Esophagus muscularis mucosa (tissue), 4 donors: Measurements from ENCODE around the gene TNS1. TPM values are rescaled to one million over a fixed set of nuclear protein-coding genes. Genes with fewer than 3 reads are reported as not detected.

Experiments used
- DNase-seq: peaks from one replicate; pipeline ENCODE4 v3.0.0-alpha.2; 2017; ENCODE audit errors: extremely low spot score
- H3K27ac ChIP-seq, 4 donors: fragments of 200-600 bp; sonication (generic); replicated peaks in 1 of 4; 1 replicate in 3 of 4; 2 replicates in 1 of 4; pipeline ENCODE4 v1.5.1; 2016 to 2019; ENCODE audit warnings: mild to moderate bottlenecking in 1 of 4
- H3K27me3 ChIP-seq, 4 donors: fragments of 200-600 bp; sonication (generic); one replicate each; pipeline versions ENCODE4 v1.5.1 to v1.6.0; 2016 to 2019
- H3K36me3 ChIP-seq, 4 donors: fragments of 200-600 bp; sonication (generic); one replicate each; pipeline ENCODE4 v1.5.1; 2016 to 2019
- H3K4me1 ChIP-seq, 4 donors: fragments of 200-600 bp; sonication (generic); one replicate each; pipeline ENCODE4 v1.5.1; 2016 to 2019
- H3K4me3 ChIP-seq, 4 donors: fragments of 200-600 bp; sonication (generic); 1 replicate in 2 of 4; 2 replicates in 2 of 4; pipeline ENCODE4 v1.5.1; 2016 to 2019; ENCODE audit warnings: mild to moderate bottlenecking in 4 of 4, moderate library complexity in 1 of 4
- H3K9me3 ChIP-seq, 4 donors: fragments of 200-600 bp; sonication (generic); 1 replicate in 3 of 4; 2 replicates in 1 of 4; pipeline ENCODE4 v1.5.1; 2016 to 2019
- CTCF ChIP-seq, 3 experiments: fragments of 200-600 bp in 2 of 3; fragments of 450-650 bp in 1 of 3; sonication (generic) in 2 of 3; IDR thresholded peaks; one replicate each; pipeline ENCODE4 v1.5.1; 2017 to 2019; ENCODE audit warnings: antibody characterized with exemption in 3 of 3, mild to moderate bottlenecking in 2 of 3, moderate library complexity in 1 of 3
- EP300 ChIP-seq: sonication (generic); formaldehyde crosslinking; IDR thresholded peaks from one replicate; pipeline ENCODE4 v1.6.1; 2017; ENCODE audit warnings: antibody characterized with exemption
- POLR2A ChIP-seq: fragments of 450-650 bp; IDR thresholded peaks from one replicate; pipeline ENCODE4 v1.6.1; 2017; ENCODE audit warnings: antibody characterized with exemption, moderate library complexity, mild to moderate bottlenecking, low read depth
- POLR2AphosphoS5 ChIP-seq, 2 donors: sonication (generic); formaldehyde crosslinking; IDR thresholded peaks; one replicate each; pipeline ENCODE4 v1.6.1; 2017; ENCODE audit warnings: antibody characterized with exemption in 2 of 2
- WGBS: methylation state at CpG from one replicate; pipeline ENCODE4 v1.1.5; 2018; 5-methylcytosine and 5-hydroxymethylcytosine counted together
- intact Hi-C: fragments of 100-400 bp; cut with DNase I; formaldehyde crosslinking; loops from one replicate; pipeline ENCODE4 v1.15.1; 2023
- total RNA-seq, 4 donors: library from RNA; depleted of rRNA; stranded (reverse); fragments of >200 nt; gene quantifications; one replicate each; pipeline versions ENCODE4 v1.1.0 to v1.2.1, GENCODE V29; 2016

TNS1 gene
- total RNA-seq, 4 donors from 2014 or later: 1,001 to 2,170 (median 1,411) TPM

- intact Hi-C loops: no loop called here
- Histone ChIP-seq H3K27me3 (no peaks in the 10 kb centered on the region), H3K4me1 (peaks cover 0 to 23% (median 9%) of the 10 kb centered on the region in 4 donors), H3K9me3 (no peaks in the 10 kb centered on the region), H3K36me3 (peaks cover 1 to 35% (median 29%) of the 10 kb centered on the region in 4 donors), H3K27ac (no peak overlapping the region), H3K4me3 (no peak overlapping the region)
- DNase-seq: no peak
- TF ChIP-seq CTCF (IDR thresholded peaks at IDR 0.05) (no peak), POLR2A (no peak), POLR2AphosphoS5 (IDR thresholded peaks at IDR 0.05) (no peak), EP300 (no peak)
Observed at GRCh38 chr2:217783243-217783642, 219.6 kb downstream of the TNS1 start.

- H3K27me3 ChIP-seq: no peaks in the 10 kb centered on the region
- intact Hi-C loops: no loop called here
- H3K27ac ChIP-seq: peak overlapping the region in 1 of 4 donors; percentile 7
- H3K4me1 ChIP-seq: peaks cover 0 to 23% (median 9%) of the 10 kb centered on the region in 4 donors
- TF ChIP-seq CTCF (IDR thresholded peaks at IDR 0.05): no peak
- no peak for TF ChIP-seq EP300
- no peak for TF ChIP-seq POLR2AphosphoS5 (IDR thresholded peaks at IDR 0.05)
- TF ChIP-seq POLR2A: no peak
- H3K4me3 ChIP-seq: no peak overlapping the region
- no peaks in the 10 kb centered on the region for H3K9me3 ChIP-seq
- H3K36me3 ChIP-seq: peaks cover 0 to 31% (median 15%) of the 10 kb centered on the region in 4 donors
- DNase-seq: no peak
Observed at GRCh38 chr2:217777906-217778305, 224.9 kb downstream of the TNS1 start.

- Histone ChIP-seq H3K9me3 (no peaks in the 10 kb centered on the region), H3K36me3 (peaks cover 0 to 34% (median 10%) of the 10 kb centered on the region in 4 donors), H3K27ac (no peak overlapping the region), H3K4me3 (no peak overlapping the region), H3K27me3 (no peaks in the 10 kb centered on the region), H3K4me1 (peaks cover 0 to 23% (median 9%) of the 10 kb centered on the region in 4 donors)
- intact Hi-C loops: no loop called here
- DNase-seq: no peak
- TF ChIP-seq POLR2A (no peak), CTCF (IDR thresholded peaks at IDR 0.05) (no peak), EP300 (no peak), POLR2AphosphoS5 (IDR thresholded peaks at IDR 0.05) (no peak)
Observed at GRCh38 chr2:217776631-217777030, 226.2 kb downstream of the TNS1 start.

DNA sequence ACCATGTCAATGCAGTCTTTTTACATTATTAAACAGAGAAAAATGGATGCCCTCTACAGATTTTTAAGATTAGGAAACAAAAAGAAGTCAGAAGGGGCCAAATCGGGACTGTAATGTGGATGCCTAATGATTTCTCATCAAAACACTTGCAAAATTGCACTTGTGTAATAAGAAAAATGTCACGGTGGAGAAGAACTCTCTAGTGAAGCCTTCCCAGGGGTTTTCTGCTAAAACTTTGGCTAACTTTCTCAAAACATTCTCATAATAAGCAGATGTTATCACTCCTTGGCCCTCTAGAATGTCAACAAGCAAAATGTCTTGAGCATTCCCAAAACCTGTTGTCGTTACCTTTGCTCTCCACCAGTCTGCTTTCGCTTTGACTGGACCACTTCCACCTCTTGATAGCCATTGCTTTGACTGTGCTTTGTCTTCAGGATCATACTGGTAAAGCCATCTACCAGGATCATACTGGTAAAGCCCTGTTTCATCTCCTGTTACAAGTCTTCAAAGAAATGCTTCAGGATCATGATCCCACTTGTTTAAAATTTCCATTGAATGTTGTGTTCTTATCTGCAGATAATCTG is 226.8 kb downstream of the TNS1 start:
- Histone ChIP-seq H3K36me3 (peaks cover 0 to 32% (median 8%) of the 10 kb centered on the region in 4 donors), H3K4me3 (no peak overlapping the region), H3K9me3 (no peaks in the 10 kb centered on the region), H3K27ac (no peak overlapping the region), H3K27me3 (no peaks in the 10 kb centered on the region), H3K4me1 (peaks cover 0 to 23% (median 9%) of the 10 kb centered on the region in 4 donors)
- 80% methylated on average over 4 of the region's 4 CpGs for WGBS
- TF ChIP-seq POLR2A (no peak), POLR2AphosphoS5 (IDR thresholded peaks at IDR 0.05) (no peak), CTCF (IDR thresholded peaks at IDR 0.05) (no peak), EP300 (no peak)
- no peak for DNase-seq
- intact Hi-C loops: no loop called here

DNA sequence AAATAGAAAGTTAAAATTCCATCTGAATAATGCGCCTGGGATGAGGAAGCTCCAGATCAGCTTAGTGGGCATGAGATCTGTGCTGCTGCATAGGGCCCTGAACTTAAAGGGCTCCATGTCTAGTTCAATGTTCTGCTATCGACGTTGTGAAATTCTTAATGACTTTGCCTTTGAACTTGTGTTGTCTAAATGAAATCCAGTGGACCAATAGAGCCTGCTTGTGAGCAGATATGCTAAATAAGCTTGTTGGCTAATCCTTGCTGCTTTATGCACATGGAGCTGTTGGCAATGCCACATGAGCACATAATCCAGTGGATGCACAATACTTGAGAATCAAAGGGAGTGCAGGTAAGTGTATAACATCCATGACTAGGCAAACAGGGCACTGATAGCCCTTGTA is 228.6 kb downstream of the TNS1 start:
- WGBS: 89% methylated on average over 3 of the region's 3 CpGs
- intact Hi-C loops: no loop called here
- H3K36me3 ChIP-seq: peaks cover 0 to 32% (median 6%) of the 10 kb centered on the region in 4 donors
- no peaks in the 10 kb centered on the region for H3K27me3 ChIP-seq
- DNase-seq: no peak
- no peaks in the 10 kb centered on the region for H3K9me3 ChIP-seq
- H3K4me3 ChIP-seq: no peak overlapping the region
- TF ChIP-seq POLR2AphosphoS5 (IDR thresholded peaks at IDR 0.05): no peak
- TF ChIP-seq CTCF (IDR thresholded peaks at IDR 0.05): no peak
- TF ChIP-seq POLR2A: no peak
- TF ChIP-seq EP300: no peak
- no peak overlapping the region for H3K27ac ChIP-seq
- H3K4me1 ChIP-seq: peaks cover 0 to 20% (median 7%) of the 10 kb centered on the region in 4 donors
